Measurements from ENCODE around the gene FBLN2. TPM values are rescaled to one million over a fixed set of nuclear protein-coding genes. Genes with fewer than 3 reads are reported as not detected.
"Not testable (repeated sequence)": the region's sequence is repeated elsewhere in the genome, so short reads cannot be mapped to it uniquely, and the experiment has no call there.

Gene FBLN2
- 64.6 TPM for total RNA-seq
- long read RNA-seq, full-length matches to known transcripts: 44 of 113 reads
- long read RNA-seq, partial matches to known transcripts: 58 of 113 reads
- long read RNA-seq, other reads (novel, unspliced or antisense): 11 of 113 reads

GRCh38 chr3:13548696-13549622 is at the start of gene FBLN2:
Gene FBLN2, plus strand, starts transcription at chr3:13549125. Its CDS starts 21,231 bp downstream, at chr3:13570356.
- intact Hi-C loops (cut with DNase I): no loop called here
- DNase-seq (ENCODE audit: low spot score): no peak

GRCh38 chr3:13499246-13499645 is 49.7 kb upstream of the FBLN2 start:
- intact Hi-C loops (cut with DNase I); DNase-seq (ENCODE audit: low spot score): not testable (repeated sequence)

GRCh38 chr3:13500133-13500885 is 48.6 kb upstream of the FBLN2 start:
- intact Hi-C loops (cut with DNase I): no loop called here
- no peak for DNase-seq (ENCODE audit: low spot score)

GRCh38 chr3:13501056-13501455 is 47.9 kb upstream of the FBLN2 start:
- DNase-seq (ENCODE audit: low spot score): no peak
- intact Hi-C loops (cut with DNase I): no loop called here

- DNase-seq (ENCODE audit: low spot score): no peak
- intact Hi-C loops (cut with DNase I): no loop called here
Measured at GRCh38 chr3:13501521-13501920, 47.4 kb upstream of the FBLN2 start.

- no peak for DNase-seq (ENCODE audit: low spot score)
- intact Hi-C loops (cut with DNase I): no loop called here
Measured at GRCh38 chr3:13501958-13502790, 46.8 kb upstream of the FBLN2 start.

- no peak for DNase-seq (ENCODE audit: low spot score)
- intact Hi-C loops (cut with DNase I): no loop called here
Measured at GRCh38 chr3:13502791-13503060, 46.2 kb upstream of the FBLN2 start.

GRCh38 chr3:13504161-13504831 is 44.6 kb upstream of the FBLN2 start:
- DNase-seq (ENCODE audit: low spot score): no peak
- intact Hi-C loops (cut with DNase I): no loop called here

GRCh38 chr3:13505147-13506130 is 43.5 kb upstream of the FBLN2 start:
- DNase-seq (ENCODE audit: low spot score): no peak
- intact Hi-C loops (cut with DNase I): no loop called here

- intact Hi-C loops (cut with DNase I): no loop called here
- no peak for DNase-seq (ENCODE audit: low spot score)
Measured at GRCh38 chr3:13506239-13506638, 42.7 kb upstream of the FBLN2 start.

GRCh38 chr3:13506680-13507079 is 42.2 kb upstream of the FBLN2 start:
- DNase-seq (ENCODE audit: low spot score): no peak
- intact Hi-C loops (cut with DNase I): no loop called here

GRCh38 chr3:13507247-13507569 is 41.7 kb upstream of the FBLN2 start:
- no peak for DNase-seq (ENCODE audit: low spot score)
- intact Hi-C loops (cut with DNase I): no loop called here

GRCh38 chr3:13507570-13508339 is 41.2 kb upstream of the FBLN2 start:
- no peak for DNase-seq (ENCODE audit: low spot score)
- intact Hi-C loops (cut with DNase I): no loop called here

- intact Hi-C loops (cut with DNase I): no loop called here
- no peak for DNase-seq (ENCODE audit: low spot score)
Measured at GRCh38 chr3:13508496-13508895, 40.4 kb upstream of the FBLN2 start.

- intact Hi-C loops (cut with DNase I): no loop called here
- no peak for DNase-seq (ENCODE audit: low spot score)
Measured at GRCh38 chr3:13509059-13509815, 39.7 kb upstream of the FBLN2 start.

GRCh38 chr3:13509816-13510192 is 39.1 kb upstream of the FBLN2 start:
- intact Hi-C loops (cut with DNase I): no loop called here
- DNase-seq (ENCODE audit: low spot score): no peak

- no peak for DNase-seq (ENCODE audit: low spot score)
- intact Hi-C loops (cut with DNase I): no loop called here
Measured at GRCh38 chr3:13512451-13512850, 36.5 kb upstream of the FBLN2 start.

Measured in cardiac septum (tissue), 1 donor.